MM.1S (cell line): Measurements from ENCODE around the gene MAP3K15.

Experiments
- CTCF ChIP-seq: fragments of 300-600 bp; sonication (generic); IDR thresholded peaks from 2 replicates; pipeline ENCODE4 v1.5.1; 2016; ENCODE audit warnings: antibody characterized with exemption, low read length, mixed read lengths
- EZH2 ChIP-seq: fragments of 300-600 bp; sonication (generic); optimal IDR thresholded peaks from 2 replicates; pipeline ENCODE3; 2017; ENCODE audit warnings: low read depth, mild to moderate bottlenecking, antibody characterized with exemption, low read length, mixed read lengths
- EZH2phosphoT487 ChIP-seq: fragments of 300-600 bp; sonication (generic); IDR thresholded peaks from 2 replicates; pipeline ENCODE4 v1.6.1; 2018; ENCODE audit warnings: antibody characterized with exemption, low read length

GRCh38 chrX:19543020-19543715 lies 27.9 kb upstream of the MAP3K15 start:
- TF ChIP-seq CTCF, result no peak
- no peak for TF ChIP-seq EZH2
- TF ChIP-seq EZH2phosphoT487, result no peak
